Stimulated activated CD8-positive, alpha-beta memory T cell treated with anti-CD3 and anti-CD28 coated beads, Interleukin-12 subunit alpha, Interleukin-12 subunit beta, amount 100 ng/mL, for 4 hours (primary cell): ENCODE measurements around the gene CHST13.
A peak's percentile ranks its signal among the peaks of the same experiment; 100 is the strongest.

Experiments used
- DNase-seq: peaks from one replicate; pipeline ENCODE4 v3.0.0-alpha.2; 2020; ENCODE audit warnings: low read depth

CHST13 gene

GRCh38 chr3:126523745-126524428 lies at the start of gene CHST13:
Gene CHST13 (plus strand): TSS chr3:126524155. CDS start chr3:126524333, 178 bp downstream.
- no peak for DNase-seq

GRCh38 chr3:126474498-126475412 lies 49.2 kb upstream of the CHST13 start:
- peak; percentile 17 for DNase-seq

GRCh38 chr3:126475413-126476114 lies 48.4 kb upstream of the CHST13 start, which contains the start of gene ZXDC:
Gene ZXDC (minus strand): TSS chr3:126475891. CDS start chr3:126475865, 26 bp downstream.
- peak; percentile 91 for DNase-seq

- no peak for DNase-seq
Observed at GRCh38 chr3:126476166-126477060, 47.5 kb upstream of the CHST13 start.

GRCh38 chr3:126477061-126477380 lies 46.9 kb upstream of the CHST13 start:
- DNase-seq: no peak

GRCh38 chr3:126478581-126479310 lies 45.2 kb upstream of the CHST13 start:
- DNase-seq: no peak

- DNase-seq: no peak
Observed at GRCh38 chr3:126479642-126480041, 44.3 kb upstream of the CHST13 start.

GRCh38 chr3:126480206-126480605 lies 43.7 kb upstream of the CHST13 start:
- no peak for DNase-seq

GRCh38 chr3:126480861-126481260 lies 43.1 kb upstream of the CHST13 start:
- no peak for DNase-seq

- no peak for DNase-seq
Observed at GRCh38 chr3:126481808-126482502, 42.0 kb upstream of the CHST13 start.

GRCh38 chr3:126482503-126483255 lies 41.3 kb upstream of the CHST13 start:
- no peak for DNase-seq

GRCh38 chr3:126483321-126483761 lies 40.6 kb upstream of the CHST13 start:
- DNase-seq: no peak

GRCh38 chr3:126484148-126484547 lies 39.8 kb upstream of the CHST13 start:
- no peak for DNase-seq

GRCh38 chr3:126484662-126485061 lies 39.3 kb upstream of the CHST13 start:
- DNase-seq: no peak

- no peak for DNase-seq
Observed at GRCh38 chr3:126485176-126485897, 38.6 kb upstream of the CHST13 start.

GRCh38 chr3:126485956-126486355 lies 38.0 kb upstream of the CHST13 start:
- no peak for DNase-seq

GRCh38 chr3:126486360-126486847 lies 37.6 kb upstream of the CHST13 start:
- DNase-seq: no peak

GRCh38 chr3:126487151-126487771 lies 36.7 kb upstream of the CHST13 start:
- DNase-seq: no peak
